GM12891 (cell line): ENCODE results near the gene TP53BP2.

Source experiments
- DNase-seq: peaks from one replicate; pipeline ENCODE4 v3.0.0; 2011; ENCODE audit warnings: low spot score; ENCODE audit not compliant: insufficient read length
- FAIRE-seq: peaks from 2 replicates; lab custom pipeline; 2011; peaks lifted over from hg19 to GRCh38; lab: Jason Lieb, UNC
- PAX5 ChIP-seq: IDR thresholded peaks from 2 replicates; pipeline ENCODE4 v1.6.1; 2011; ENCODE audit warnings: low read length, moderate library complexity, mild to moderate bottlenecking; ENCODE audit not compliant: insufficient read depth, severe bottlenecking
- POLR2A ChIP-seq: IDR thresholded peaks from 2 replicates; pipeline ENCODE4 v1.6.1; 2011; ENCODE audit warnings: low read depth, low read length, control low read depth
- POLR2AphosphoS5 ChIP-seq: IDR thresholded peaks from 2 replicates; pipeline ENCODE4 v1.6.1; 2011; ENCODE audit warnings: low read depth, low read length, control low read depth
- POU2F2 ChIP-seq: IDR thresholded peaks from 2 replicates; pipeline ENCODE4 v1.6.1; 2011; ENCODE audit warnings: low read depth, mild to moderate bottlenecking, control low read depth, low read length, moderate library complexity
- SPI1 ChIP-seq: IDR thresholded peaks from 2 replicates; pipeline ENCODE4 v1.6.1; 2011; ENCODE audit warnings: low read depth, low read length, control low read depth
- TAF1 ChIP-seq: IDR thresholded peaks from 2 replicates; pipeline ENCODE4 v1.6.1; 2011; ENCODE audit warnings: low read depth, low read length, control low read depth

The TP53BP2 gene

DNA sequence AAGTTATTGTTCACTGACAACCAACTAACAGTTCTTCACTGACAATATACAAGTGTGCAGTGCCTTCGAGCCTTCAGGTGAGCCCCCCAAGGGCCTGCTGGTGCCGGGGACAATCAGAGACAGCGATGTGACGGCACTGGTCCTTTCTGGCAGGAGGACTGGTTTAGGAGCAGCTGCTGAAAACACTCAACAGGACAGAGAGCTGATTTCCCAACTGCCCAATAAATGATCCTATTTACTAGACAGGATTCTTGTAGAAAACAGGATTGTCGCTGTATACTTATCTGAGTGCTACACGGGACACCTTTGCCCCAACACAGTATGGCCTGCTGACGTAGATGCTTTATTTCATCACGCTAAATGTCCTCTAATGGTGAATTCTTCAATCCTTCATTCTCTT, 65.4 kb downstream of the TP53BP2 start:
- FAIRE-seq: no peak
- no peak for DNase-seq
- TF ChIP-seq SPI1: no peak

DNA sequence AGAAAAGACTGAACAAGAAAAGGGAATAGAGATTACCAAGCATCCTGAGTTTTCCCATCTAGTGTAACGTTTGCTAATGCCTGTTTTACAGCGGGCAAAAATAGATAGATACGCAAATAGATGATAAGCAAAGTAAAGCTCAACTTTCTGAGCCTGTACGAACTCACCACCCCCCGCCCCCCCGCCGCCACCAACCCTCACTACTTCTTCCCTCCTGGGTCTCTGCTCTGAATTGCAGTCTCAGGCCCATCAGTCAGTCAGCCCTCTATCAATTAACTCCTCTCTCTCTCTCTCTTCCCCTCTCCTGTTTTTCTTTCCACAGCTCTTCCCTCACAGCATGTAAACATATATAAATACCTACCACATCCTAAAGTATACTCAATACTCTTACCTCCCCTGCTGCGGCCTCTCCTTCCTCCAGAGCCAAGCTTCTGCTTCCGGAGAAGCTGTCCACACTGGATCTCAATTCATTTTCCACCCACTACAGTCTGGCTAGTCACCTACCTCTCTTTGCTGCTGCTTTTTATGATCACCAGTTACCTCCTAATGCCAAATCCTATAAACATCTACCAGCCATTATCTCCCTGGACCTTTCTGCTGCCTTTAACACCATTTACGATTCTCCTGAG, 68.8 kb downstream of the TP53BP2 start:
- DNase-seq (no peak), FAIRE-seq (no peak)
- no peak for TF ChIP-seq TAF1
- no peak for TF ChIP-seq POLR2AphosphoS5
- no peak for TF ChIP-seq POU2F2
- no peak for TF ChIP-seq PAX5
- TF ChIP-seq POLR2A: no peak
- TF ChIP-seq SPI1: no peak

DNA sequence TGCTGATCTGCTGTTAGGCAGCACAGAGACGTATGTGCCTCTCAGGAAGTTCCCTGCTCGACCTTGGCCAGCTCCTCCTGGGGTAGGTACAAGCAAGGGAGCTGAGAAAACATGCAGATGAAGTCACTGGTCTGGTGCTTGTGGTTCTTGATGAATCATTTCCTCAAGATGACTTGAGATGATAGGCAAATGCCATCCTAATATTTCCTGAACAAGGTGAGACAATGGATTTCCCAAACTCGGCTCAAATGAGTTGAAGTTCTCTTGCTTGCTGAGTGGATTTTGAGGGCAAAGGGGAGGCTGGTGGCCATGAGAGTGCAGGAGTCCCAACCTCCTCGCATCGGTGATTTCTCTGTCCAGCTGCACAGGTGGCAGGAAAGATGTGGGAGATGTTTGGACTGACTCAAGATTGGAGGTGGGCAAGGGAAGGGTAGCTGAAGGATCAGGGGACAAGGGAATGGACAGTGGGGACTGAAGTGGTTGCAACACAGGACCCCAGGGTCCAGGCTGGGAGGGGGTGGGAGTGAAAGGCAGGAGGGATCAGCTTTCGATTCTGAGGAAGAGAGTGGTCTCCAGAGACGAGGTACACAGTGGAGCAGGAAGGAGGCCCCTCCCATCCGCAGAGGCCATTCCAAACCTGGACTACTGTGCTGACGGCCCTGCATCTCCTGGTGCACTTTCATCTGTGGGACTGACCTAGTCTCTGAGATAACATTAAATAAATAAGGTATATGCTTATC, 69.5 kb downstream of the TP53BP2 start:
- FAIRE-seq: no peak
- no peak for DNase-seq
- TF ChIP-seq POU2F2: 0 out of 2 replicates have a peak, but pooled peaks have one; percentile 4
- TF ChIP-seq TAF1: no peak
- TF ChIP-seq POLR2AphosphoS5: no peak
- no peak for TF ChIP-seq SPI1

DNA sequence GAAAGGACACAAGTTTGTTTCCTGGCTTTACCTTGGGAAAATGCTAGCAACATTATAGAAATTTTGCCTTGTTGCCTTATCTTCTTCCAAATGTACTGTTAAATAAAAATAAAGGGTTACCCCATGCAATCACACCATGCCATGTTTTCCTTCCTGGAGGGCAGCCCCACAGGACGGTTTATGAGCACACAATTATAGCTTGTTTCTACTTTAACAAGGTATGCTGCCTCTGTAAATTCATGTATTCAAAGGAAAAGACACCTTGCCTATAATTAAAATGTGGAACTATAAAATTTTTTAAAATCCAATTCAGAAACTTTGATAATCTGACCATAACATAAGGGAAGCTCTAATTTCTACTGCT, 70.1 kb downstream of the TP53BP2 start:
- no peak for FAIRE-seq
- TF ChIP-seq SPI1 (no peak), TAF1 (no peak), POLR2A (no peak), PAX5 (no peak), POU2F2 (no peak), POLR2AphosphoS5 (no peak)

DNA sequence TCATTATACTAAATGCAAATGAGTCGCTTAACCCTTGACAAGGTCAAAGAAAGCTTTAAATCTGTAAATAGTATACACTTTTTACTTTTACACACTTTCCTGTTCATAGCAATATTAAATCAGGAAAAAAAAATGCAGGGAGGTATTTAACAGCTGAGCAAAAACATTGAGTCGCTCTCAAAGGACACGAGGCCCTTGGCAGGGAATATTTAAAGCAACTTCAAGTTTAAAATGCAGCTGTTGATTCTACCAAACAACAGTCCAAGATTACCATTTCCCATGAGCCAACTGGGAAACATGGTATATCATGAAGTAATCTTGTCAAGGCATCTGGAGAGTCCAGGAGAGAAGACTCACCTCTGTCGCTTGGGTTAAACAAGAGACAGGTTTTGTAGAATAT, 70.7 kb downstream of the TP53BP2 start:
- no peak for TF ChIP-seq POLR2A
- no peak for TF ChIP-seq POU2F2
- TF ChIP-seq PAX5: no peak
- no peak for TF ChIP-seq TAF1
- FAIRE-seq: no peak
- DNase-seq: no peak

More for the DNA sequence above, 70.1 kb downstream of the TP53BP2 start:
- no peak for DNase-seq

DNA sequence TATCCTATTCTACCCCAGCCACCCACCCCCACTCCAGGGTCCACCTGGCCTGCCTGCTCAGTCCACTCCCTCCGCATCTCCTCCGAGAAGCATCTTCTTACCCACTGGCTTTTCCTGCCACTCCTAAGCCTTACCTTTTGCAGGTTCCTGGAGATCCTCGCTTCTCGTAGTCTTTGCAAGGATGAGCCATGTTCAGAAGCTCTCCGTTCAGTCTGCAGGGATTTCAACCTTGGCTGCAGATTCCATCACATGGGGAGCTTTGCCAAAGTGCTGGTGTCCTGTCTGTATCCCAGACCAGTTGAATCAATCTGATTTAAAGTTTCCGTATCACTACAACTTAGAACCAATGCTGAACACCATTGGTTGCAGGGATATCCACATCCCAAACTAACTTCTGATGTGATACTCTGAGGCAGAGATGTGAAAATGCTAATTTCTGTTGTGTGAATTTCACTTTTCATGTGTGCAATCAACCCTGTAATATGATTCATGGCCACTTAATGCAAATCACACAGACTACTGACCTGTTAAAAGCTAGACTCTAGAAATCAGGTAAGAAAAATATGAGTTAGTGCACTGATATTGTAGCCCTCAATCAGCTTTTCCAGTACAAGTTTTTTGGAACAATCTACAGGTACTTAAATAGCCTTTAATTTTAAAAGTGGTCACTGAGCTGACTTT, 71.5 kb downstream of the TP53BP2 start:
- TF ChIP-seq PAX5 (no peak), POU2F2 (no peak), TAF1 (no peak), POLR2A (no peak), POLR2AphosphoS5 (no peak), SPI1 (no peak)
- DNase-seq: no peak
- no peak for FAIRE-seq

DNA sequence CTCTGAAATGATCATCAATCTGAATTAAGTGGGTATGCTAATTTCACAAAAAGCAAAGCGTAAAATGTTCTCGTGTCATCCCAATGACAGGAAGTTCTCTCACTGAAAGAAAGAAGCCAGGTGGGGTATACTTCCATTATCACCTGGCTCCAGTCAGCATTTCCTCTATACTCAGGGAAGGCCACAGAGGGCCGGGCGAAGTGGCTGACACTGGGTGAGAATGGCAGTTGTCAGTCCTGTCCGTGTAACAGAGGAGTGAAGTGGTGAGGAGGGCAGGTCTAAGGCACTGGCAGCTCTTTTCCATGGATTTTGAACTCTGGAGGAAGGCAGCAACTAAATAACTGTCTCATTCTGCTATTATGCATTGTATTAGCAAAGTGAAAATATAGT, 73.0 kb downstream of the TP53BP2 start:
- TF ChIP-seq TAF1 (no peak), POLR2AphosphoS5 (no peak), POLR2A (no peak), SPI1 (no peak), POU2F2 (no peak), PAX5 (no peak)
- DNase-seq: no peak
- no peak for FAIRE-seq

DNA sequence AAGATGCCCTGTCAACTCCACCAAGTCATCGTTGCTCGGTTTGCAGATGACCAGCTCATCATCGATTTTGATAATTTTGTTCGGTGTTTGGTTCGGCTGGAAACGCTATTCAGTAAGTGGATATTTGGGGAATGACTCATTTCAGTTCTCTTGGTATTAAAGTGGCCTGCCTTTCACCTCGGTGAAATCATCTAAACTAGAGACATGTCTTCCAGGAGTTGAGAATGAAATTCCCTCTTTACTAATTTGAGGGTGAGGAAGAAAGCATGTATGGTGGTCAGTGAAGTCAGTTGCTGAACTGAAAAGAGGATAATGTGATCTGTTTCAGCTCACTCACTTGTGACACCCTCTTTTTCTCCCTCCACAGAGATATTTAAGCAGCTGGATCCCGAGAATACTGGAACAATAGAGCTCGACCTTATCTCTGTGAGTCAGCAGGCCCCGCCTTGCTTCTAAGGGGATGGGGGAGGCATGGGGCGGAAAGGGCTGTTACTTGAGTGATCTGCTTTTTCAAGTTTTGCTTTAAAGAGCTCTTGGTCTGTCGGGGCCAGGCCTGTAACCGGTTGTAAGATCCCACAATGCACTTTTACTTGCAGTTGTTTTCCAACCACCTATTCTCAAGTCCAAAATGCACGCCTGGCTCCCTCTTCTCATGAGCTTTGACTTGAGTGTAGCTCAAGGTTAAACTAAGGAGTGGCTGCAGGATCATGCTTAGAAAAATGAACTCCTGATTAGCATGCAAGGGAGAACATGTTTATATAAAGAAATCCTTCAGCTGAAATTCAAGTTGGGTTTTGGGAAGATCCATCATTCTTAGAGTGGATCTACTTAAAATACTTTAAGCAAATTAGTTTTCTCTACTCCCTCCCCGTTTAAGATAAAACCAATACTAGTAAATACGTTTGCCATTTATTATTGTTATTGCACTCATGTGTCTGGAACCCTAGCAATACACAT, 73.7 kb downstream of the TP53BP2 start:
- DNase-seq: no peak
- TF ChIP-seq POLR2AphosphoS5: no peak
- FAIRE-seq: no peak

DNA sequence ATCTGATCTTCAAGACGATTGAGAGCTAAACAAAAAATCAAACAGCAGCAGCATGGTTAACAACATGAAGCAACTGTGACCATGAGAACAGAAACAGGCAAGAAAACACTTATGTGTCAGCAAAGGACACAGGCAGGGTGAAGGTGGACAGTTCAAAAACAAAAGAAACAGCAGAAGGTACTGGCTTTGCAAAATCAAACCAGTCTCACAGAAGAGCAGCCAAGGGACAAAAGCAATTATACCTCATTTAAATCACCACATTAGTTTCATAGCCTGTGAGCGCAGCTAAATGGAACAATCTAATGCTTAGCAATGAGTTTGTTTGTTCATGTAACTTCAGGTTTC, 74.3 kb downstream of the TP53BP2 start:
- TF ChIP-seq POLR2AphosphoS5 (no peak), POU2F2 (no peak), TAF1 (no peak), SPI1 (no peak), POLR2A (no peak)
- no peak for FAIRE-seq
- DNase-seq: no peak
